ENCODE data around the gene HGFAC.
A peak's percentile ranks its signal among the peaks of the same experiment; 100 is the strongest.

Gene HGFAC

DNA sequence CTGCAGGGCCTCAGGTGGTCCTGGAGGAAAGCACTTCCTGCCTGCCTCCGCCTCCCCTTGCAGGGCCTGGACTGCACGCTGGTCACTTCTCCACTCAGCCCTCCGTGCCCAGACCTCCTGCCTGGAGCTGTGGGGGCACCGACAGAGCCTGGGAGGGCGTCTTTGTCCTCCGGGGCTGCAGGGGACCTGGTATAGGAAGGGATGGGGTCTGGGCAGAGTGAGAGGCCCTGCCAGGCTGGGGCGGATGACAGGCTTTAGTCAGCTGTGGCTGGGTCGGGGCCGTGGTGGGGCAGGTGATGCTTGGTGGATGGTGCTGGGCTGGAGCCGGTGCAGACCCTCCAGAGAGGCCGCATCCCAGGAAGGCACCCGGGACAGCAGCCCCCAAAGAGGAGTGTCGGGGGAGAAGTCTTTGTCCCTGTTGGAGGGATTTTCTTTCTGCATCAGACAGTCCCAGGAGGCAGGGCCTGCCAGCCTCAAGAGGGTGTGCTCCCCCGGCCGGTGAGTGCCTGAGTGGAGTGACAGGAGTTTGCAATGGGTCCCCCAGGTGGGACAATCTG is 22.7 kb downstream of the HGFAC start:
- DNase-seq = no peak

DNA sequence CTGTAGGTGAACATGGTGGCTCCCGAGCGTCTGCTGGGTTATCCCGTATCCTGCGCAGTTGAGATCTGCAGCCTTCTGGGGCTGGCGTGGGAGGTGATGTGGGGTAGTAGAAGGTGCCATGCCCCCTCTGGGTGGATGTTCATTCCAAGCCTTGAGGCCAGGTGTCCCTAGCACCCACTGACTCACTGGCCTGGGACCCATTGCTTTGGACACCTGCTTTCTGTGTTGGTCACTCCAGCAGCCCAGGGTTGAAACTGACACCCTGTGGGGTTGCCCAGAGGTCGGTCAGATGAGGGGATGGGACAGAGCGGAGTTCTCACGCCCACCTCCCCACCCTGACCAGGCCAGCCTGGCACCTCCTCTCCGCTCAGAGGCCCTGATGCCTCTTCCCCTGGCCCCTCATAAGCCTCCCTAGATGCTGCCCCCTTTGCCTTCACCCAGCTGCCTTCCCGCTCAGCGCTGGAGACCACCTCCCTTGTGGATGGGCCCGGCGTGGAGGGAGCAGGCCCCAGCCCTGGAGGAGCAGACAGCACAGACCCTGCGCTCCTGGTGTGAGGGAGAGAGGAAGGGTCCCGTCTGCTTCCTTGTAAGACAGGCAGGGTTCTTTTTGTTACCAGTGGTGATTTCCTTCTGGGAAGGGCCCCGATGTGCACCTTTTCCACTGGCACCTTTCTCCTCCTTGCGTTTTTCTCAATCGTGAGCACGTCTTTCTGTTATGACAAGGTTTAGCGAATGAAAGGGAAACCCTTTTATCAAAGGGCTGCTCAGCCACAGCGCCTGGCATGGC is 23.3 kb downstream of the HGFAC start:
- DNase-seq = no peak

DNA sequence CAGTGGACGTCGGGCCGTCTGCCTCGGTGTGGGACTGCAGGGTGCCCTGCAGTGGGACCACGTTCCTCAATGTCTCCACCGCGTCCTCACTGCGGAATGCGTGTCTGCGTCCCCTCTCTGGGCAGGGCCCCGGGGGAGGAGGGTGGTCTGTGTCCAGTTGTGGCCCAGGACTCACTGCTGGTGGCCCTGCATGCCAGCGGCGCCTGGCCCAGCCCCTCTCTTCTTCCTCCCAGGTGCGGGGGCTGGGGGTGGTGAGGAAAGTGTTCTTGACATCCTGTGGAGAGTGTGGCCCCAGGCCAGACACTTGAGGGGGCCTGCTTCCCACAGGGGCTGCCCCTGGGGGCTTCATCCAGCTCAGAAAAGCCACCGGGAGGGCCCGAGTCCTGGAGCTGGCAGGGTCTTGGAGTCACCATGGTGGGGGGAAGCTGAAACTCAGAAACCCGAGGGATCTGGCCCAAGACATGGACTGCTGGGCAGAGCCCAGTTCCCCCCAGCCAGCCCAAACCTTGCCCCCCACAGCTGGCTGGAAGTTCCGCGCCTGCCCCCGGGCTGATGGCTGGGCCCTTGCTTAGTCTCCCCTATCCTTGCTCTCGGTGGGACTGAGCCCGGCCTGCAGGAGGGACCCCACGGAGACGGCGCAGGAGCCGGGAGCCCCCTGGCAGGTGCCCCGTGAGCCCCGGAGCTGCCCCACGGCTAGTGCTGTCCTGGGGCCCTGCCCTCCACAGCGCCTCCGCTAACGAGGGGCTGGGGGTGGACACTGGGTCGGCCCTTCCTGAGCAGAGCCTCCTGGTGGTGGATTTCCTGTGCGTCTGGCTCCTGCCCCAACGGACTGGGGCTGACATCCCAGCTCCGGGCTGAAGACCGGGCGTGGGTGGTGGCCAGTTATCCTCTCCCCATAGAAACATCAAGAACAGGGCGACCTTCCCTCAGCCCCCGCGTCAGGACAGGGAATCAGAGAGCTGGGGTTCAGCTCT is 24.2 kb downstream of the HGFAC start:
- peak in 1 of 5 donors; percentile 4 for DNase-seq

DNA sequence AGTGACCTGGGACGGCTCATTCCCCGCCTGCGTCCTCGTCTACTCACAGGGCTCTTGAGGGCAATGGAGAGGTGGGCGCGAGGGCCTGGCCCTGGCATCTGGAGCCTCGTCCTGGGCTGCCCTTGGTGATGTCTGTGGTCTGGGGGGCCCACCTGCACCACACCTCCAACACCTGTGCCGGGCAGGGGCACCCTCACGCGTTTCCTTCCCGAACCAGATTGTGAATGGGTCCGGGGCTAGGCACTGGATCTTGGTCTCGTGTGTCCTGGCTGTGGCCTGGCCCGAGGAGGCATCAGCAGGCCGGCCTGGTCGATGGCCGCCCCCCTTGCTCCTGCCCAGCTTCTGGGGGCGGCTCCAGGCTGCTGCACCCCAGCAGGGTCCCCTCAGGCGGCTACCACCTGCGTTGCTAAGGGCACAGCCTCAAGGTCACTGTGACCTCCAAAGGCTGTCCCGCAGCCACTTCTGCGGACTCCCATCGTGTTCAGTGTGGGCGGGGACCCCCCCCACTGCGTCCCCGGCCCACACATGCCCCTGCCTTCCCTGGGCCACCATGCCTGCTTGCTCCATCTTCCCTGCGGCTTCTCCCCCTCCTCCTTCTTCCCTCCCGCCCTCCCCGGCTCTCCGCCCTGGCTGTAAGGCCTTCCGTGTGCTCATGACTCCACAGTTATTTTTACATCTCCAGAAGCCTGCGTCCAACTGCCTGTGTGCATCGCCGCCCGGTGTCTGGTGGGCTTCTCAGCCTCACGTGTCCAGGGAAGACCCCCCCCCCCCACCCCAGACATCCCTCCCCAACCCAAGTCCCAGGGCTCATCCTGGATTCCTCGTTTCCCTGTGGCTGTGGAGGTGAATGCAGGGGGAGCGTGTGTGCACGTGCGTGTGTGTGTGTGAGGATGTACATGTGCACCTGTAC is 25.2 kb downstream of the HGFAC start:
- DNase-seq = peak in 1 of 5 donors; percentile 3

DNA sequence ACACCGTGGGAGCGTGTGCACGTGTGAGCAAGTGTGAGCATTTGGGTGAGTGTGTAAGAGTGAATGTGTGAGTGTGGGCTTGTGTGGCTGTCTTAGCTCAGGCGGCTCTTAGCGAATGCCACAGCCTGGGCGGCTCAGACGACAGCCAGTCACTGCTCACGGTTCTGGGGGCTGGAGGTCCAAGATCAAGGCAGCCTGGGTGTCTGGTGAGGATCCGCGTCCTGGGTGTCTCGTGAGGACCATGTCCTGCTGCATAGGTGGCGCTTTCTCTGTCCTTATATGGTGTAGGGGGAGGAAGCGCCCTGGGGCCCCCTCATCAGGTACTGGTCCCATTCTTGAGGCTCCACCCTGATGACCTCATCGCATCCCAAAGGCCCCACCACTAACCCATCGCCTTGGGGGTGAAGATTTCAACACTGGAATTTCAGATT is 25.8 kb downstream of the HGFAC start:
- peak in 1 of 5 donors; percentile 3 for DNase-seq

DNA sequence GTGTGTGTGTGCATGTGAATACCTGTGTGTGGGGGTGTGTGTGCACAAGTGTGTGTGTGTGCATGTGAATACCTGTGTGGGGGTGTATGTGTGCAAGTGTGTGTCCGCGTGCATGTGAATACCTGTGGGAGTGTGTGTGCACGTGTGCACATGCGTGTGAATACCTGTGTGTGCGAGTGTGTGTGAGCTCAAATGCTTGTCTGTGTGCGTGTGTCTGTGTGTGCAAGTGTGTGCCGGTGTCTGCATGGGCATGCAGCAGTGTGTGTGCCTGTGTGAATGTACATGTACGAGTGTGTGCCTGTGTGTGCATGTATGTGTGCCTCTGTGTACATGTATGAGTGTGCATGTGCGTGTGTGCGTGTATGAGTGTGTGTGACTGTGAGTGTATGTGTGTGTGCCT is 26.4 kb downstream of the HGFAC start:
- DNase-seq = no peak

DNA sequence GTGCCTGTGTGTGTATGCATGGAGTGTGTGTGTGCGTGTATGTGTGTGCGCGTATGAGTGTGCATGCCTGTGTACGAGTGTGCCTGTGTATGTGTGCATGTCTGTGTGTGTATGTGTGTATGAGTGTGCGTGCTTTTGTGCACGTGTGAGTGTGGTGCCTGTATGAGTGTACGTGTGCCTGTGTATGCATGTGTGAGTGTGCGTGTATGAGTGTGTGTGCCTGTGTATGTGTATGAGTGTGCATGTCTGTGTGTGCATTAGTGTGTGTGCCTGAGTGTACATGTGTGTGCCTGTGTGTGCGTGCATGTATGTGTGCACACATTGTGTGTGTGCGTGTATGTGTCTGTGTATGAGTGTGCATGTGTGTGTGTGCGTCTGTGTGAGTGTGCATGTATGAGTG is 27.0 kb downstream of the HGFAC start:
- DNase-seq = no peak

DNA sequence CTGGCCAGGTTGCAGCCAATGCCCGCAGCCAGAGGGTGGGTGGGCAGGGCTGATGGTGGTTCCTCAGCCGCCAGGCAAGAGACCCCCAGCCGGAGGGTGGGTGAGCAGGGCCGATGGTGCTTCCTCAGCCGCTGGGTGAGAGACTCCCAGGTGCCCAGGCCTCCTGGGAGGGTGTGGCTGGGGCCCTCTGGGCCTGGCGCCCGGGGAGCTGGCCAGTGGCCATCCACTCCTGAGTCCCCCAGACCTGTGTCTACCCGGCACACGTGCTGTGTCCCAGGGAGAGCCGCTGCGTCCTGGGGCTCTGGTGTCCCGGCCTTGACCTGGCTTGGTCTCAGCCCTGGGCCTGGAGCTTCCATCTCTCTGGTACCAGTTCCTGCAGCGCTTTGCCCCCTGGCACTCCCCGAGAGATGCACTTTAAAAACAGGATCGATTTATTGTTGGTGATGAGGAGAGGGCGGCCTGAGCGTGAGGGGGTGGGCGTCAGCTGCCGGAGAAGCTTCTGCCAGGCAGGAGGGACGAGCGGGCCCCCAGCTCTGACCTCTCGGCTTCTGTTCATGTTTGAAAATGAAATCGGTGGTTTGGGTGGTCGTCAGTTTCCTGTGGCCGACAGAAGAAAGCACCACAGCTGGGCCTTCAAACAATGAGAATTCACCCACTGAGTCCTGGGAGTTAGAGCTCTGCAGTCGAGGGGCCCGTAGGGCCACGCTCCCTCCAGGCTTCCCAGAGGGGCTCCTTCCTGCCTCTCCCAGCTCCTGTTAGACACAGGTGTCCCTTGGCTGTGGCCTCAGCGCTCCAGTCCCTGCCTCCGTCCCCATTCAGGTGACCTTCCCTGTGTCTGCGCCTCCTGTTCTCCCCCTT is 27.8 kb downstream of the HGFAC start:
- DNase-seq = peak in 1 of 5 donors; percentile 9

DNA sequence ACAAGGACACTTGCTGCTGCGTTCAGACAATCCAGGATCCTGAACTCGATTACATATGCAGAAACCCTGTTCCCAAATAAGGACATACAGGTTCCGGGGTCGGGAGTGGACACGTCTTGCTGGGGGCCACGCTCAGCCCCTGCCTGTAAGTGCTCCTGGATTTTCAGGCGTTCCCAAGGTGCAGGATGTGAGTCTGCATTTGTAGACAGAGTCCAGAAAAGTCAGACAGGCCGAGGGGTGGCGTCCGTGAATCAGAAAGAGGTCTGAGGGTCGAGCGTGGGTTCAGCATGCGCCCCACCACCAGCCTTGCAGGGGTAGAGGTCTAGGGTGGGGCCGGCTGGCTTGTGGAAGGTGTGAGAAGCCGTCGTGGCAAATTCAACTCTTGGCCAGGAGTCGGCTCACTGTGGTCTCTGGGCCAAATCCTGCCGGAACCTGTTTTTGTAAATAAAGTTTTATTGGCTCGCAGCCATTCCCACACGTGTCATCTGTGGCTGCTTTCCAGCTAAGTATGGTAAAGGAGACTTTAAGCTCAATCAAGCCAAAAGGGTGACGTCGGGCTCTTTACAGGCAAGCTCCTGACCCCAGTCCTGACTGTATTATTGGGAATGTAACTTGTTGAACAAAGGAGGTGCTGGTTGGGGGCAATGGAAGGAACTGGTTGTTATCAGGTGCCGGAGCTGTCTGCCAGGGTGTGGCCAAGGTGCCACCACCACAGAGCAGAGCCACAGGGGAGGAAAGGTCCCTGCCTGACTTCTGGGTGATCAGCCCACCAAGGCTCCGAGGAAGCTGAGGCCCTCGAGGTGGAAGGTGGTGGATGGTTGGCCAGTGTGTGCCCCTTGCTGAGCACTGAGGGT is 28.7 kb downstream of the HGFAC start:
- DNase-seq = no peak

DNA sequence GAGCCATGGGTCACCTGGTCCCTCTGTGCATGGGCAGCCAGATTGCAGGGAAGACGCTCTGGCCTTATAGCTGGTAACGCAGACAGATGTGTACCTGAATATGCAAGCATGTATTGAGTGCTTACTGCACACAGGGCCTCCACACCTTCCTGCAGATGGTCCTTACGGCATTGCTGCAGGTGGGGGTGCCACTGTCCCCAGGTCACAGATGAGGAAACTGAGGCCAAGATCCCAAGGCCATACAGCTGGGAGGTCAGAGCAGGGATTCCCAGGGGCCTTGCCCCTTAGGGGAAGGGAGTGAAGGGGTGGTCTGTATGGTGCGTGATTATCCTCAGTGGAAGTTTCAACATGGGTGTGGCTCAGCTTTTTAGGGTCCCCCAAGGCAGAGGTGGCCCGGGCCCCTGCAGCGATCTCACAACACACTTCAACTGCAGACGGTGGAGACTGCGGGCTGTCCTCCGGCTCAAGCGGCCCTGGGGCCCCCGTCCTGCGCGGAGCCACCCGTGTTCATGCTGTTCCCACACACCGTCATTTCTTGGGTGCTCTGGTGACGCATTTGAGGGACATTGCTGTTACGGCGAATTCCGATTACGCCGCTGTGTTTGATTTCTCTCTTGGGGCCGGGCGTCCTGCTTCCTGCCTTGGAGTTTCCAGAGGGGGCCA is 29.5 kb downstream of the HGFAC start:
- DNase-seq = peak in 1 of 5 donors; percentile 4

DNA sequence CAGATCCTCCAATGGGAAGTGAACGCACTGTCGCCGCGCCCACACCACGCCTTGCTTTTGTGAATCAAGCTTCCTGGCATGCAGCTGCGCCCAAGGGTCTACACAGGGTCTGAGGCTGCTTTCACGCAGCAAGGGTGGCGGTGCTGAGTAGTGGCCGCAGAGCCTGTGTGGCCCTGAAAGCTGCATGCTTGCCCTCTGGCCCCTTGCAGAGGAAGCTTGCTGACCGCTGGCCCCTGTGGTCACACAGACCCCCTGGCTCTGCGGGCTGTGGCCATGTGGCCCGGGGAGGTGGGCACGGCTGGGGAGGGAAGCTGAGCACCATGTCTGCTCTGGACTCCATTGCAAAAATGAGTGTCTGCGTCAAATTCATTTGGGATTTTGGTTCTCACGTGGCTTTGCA is 30.1 kb downstream of the HGFAC start:
- peak in 1 of 5 donors; percentile 6 for DNase-seq

DNA sequence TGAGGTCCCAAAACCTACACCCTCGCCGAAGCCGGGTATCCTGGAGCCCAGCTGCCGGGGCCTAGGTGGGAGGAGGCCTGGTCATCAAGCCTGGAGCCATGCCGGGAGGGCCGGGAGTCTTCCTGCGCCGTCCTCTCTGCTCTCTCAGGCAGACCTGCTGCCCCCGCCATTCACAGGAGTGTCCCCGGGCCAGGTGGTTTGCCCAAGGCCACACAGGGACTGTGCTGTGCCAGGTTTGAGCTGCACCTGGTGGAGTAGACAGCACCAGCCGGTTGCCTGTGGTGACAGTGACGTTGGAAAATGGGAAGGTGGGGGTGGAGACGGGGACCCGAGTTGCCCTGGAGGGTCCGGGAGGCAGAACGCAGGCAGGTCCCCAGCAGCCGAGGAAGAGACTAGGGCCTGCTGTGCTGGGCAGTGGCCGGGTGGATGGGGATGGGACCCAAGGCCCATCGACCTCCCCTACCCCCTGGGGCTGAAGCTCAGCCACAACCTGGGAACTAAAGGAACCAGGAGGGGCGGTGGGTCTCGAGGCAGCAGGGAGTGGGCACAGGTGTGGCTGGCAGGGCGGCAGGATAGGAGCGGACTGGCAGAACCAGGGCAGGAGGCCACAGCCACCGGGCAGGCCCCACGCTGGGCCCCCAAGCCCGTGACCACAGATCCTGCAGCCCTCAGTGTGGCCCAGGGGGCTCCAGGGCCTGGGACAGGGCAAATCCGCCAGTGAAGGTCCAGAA is 30.8 kb downstream of the HGFAC start:
- DNase-seq = no peak

DNA sequence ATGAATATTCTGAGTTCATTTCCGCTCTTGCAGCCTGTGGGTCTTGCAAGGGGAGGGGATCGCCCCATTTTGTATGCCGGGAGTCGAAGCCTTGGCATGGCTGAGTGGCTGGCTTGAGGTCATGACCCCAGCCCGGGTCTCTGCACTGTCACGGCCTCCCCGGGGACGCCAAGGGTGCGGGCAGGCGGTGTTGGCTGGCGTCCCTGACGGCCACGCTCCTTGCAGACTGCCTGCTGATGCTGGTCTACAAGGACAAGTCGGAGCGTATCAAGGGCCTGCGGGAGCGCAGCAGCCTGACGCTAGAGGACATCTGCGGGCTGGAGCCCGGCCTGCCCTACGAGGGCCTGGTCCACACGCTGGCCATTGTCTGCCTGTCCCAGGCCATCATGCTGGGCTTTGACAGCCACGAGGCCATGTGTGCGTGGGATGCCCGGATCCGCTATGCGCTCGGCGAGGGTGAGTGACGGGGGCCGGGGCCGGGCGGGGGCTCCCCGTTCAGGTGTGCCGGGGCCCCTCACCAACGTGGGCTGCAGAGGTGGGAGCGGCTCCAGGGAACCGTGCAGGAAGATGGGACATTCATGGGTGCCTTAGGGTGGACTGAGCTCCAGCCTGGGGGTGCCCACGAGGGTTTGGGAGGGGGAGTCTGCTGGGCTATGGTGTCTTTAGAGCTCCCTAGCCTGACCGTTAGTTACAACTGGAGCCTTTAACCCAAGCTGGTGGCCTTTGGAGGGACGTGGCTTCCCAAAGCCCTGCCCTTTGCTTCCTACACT is 31.6 kb downstream of the HGFAC start:
- DNase-seq = no peak

DNA sequence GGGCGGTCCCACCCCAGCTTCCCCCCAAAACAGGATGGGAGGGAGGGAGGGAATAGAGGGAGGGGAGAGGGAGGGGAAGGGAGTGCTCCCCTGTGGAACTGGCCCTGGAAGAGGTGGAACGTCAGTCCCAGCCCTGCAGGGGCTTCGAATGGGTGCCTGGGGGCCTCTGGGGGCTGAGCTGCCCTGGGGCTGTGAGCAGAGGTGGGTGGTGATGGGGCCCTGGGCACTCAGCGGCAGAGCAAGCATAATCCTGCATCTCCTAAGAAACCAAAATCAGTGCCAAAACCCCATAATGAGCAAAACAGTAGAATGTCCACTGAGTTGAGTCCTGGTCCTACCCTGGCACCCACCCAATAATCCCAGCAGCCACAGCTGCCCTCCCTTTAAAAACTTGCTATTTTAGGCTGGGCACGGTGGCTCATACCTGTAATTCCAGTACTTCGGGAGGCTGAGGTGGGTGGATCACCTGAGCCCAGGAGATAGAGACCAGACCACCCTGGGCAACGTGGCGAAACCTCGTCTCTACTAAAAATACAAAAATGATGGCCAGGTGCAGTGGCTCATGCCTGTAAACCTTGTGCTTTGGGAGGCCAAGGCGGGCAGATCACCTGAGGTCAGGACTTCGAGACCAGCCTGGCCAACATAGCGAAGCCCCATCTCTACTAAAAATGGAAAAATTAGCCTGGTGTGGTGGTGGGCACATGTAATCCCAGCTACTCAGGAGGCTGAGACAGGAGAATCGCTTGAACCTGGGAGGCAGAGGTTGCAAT is 32.4 kb downstream of the HGFAC start:
- DNase-seq = no peak

DNA sequence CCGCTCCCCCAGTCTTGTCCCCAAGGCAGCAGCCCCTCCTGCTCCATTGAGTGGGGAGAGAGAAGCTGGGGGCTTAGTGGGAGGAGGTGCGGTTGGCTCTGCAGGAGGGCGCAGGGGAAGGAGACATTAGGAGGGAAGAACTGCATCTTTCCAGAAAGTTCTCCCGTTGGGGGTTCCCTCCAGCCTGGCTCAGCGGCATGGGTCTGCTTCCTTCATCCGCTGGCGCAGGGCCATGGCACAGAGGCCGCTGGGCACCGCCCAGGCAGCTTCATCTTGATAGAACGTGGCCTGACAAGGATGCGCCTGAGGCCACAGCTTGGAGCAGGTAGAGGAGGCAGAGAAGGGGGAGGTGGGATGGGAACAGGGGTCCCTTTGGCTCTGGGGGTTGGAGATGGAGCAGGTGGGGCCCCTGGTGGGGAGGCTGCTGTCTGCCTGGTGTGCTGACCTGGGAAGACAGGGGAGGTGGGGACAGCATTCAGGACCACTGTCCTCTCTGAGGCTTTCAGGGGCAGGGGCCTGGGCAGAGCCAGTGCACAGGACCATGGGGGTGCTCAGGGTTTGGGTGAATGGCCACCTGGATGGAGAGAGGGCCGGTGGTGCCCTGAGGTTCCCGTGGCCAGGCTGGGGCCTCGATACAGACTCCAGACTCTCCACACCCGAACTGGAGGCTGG is 33.4 kb downstream of the HGFAC start:
- no peak for DNase-seq

DNA sequence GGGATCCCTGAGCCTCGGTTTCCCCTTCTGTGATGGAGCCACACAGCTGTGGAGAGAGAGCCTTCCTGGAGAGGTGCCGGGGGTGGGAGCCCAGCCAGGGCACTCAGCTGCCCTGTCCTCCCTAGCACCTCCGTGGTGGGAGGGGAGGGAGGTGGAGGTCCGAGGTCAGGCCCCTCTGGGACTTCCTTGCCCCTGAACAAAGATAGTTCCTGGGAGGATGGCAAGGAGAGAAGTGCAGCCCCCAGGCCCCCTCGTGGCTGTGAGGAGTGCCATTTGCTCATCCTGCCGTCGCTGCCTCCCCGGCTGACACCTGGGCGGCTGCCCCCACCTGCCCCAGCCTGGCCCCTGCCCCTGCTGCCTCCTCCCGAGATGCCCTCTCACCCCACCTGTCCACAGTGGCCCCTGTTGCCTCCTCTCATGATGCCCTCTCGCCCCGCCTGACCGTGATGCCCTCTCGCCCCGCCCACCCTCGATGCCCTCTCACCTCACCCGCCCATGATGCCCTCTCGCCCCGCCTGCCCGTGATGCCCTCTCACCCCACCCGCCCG is 34.0 kb downstream of the HGFAC start:
- no peak for DNase-seq
